ENCODE measurements around the gene PLCD3.

The PLCD3 gene

GRCh38 chr17:45123930-45124796, 8.2 kb downstream of the PLCD3 start:
- TF ChIP-seq CTCF (IDR thresholded peaks at IDR 0.05; ENCODE audit: low read depth, low read length, missing control alignments), result no peak
- peak; percentile 65 for DNase-seq (ENCODE audit: low read depth)
- no peak overlapping the region for H3K4me3 ChIP-seq (ENCODE audit: low read depth, low read length)
- in situ Hi-C loops (cut with HindIII; ENCODE audit: low sequenced_read_pairs), result no loop called here

- in situ Hi-C loops (cut with HindIII; ENCODE audit: low sequenced_read_pairs), result no loop called here
- no peak for DNase-seq (ENCODE audit: low read depth)
- TF ChIP-seq CTCF (IDR thresholded peaks at IDR 0.05; ENCODE audit: low read depth, low read length, missing control alignments), result no peak
- H3K4me3 ChIP-seq (ENCODE audit: low read depth, low read length), result no peak overlapping the region
Measured at GRCh38 chr17:45123076-45123770, 9.1 kb downstream of the PLCD3 start.

GRCh38 chr17:45121055-45121454, 11.3 kb downstream of the PLCD3 start:
- in situ Hi-C loops (cut with HindIII; ENCODE audit: low sequenced_read_pairs), result no loop called here
- no peak for DNase-seq (ENCODE audit: low read depth)
- no peak for TF ChIP-seq CTCF (IDR thresholded peaks at IDR 0.05; ENCODE audit: low read depth, low read length, missing control alignments)
- no peak overlapping the region for H3K4me3 ChIP-seq (ENCODE audit: low read depth, low read length)

GRCh38 chr17:45120558-45120957, 11.8 kb downstream of the PLCD3 start:
- no peak for DNase-seq (ENCODE audit: low read depth)
- H3K4me3 ChIP-seq (ENCODE audit: low read depth, low read length), result no peak overlapping the region
- in situ Hi-C loops (cut with HindIII; ENCODE audit: low sequenced_read_pairs), result no loop called here
- no peak for TF ChIP-seq CTCF (IDR thresholded peaks at IDR 0.05; ENCODE audit: low read depth, low read length, missing control alignments)

- H3K4me3 ChIP-seq (ENCODE audit: low read depth, low read length), result no peak overlapping the region
- DNase-seq (ENCODE audit: low read depth), result no peak
- in situ Hi-C loops (cut with HindIII; ENCODE audit: low sequenced_read_pairs), result no loop called here
- TF ChIP-seq CTCF (IDR thresholded peaks at IDR 0.05; ENCODE audit: low read depth, low read length, missing control alignments), result no peak
Measured at GRCh38 chr17:45119964-45120363, 12.4 kb downstream of the PLCD3 start.

- DNase-seq (ENCODE audit: low read depth), result no peak
- in situ Hi-C loops (cut with HindIII; ENCODE audit: low sequenced_read_pairs), result no loop called here
- H3K4me3 ChIP-seq (ENCODE audit: low read depth, low read length), result no peak overlapping the region
- no peak for TF ChIP-seq CTCF (IDR thresholded peaks at IDR 0.05; ENCODE audit: low read depth, low read length, missing control alignments)
Measured at GRCh38 chr17:45118691-45119090, 13.6 kb downstream of the PLCD3 start.
